ENCODE measurements around the gene RAB40C. TPM values are rescaled to one million over a fixed set of nuclear protein-coding genes. Genes with fewer than 3 reads are reported as not detected.

Gene RAB40C
- total and polyA plus RNA-seq, 2 experiments from 2014 or later, result 30.2 to 32.7 TPM

GRCh38 chr16:626787-627453, 37.1 kb downstream of the RAB40C start:
- no peak for TF ChIP-seq CTCF (IDR thresholded peaks at IDR 0.05; ENCODE audit: poor library complexity)
- no peak for TF ChIP-seq EZH2 (IDR thresholded peaks at IDR 0.05; ENCODE audit: borderline replicate concordance)
- no peak for TF ChIP-seq EZH2phosphoT487 (IDR thresholded peaks at IDR 0.05; ENCODE audit: low read depth, severe bottlenecking, unreplicated experiment)
- DNase-seq (ENCODE audit: low spot score), result peak; percentile 46
- no peak overlapping the region for H3K27ac ChIP-seq

GRCh38 chr16:627454-628239, 37.8 kb downstream of the RAB40C start:
- H3K4me1 ChIP-seq (ENCODE audit: insufficient read depth), result peaks cover 16% of the 10 kb centered on the region
- H2AFZ ChIP-seq, result no peak overlapping the region
- no peaks in the 10 kb centered on the region for H3K9me2 ChIP-seq (replicated peaks; ENCODE audit: insufficient read depth)
- peak; percentile 57 for DNase-seq (ENCODE audit: low spot score)
- H3K27ac ChIP-seq, result no peak overlapping the region
- no peak overlapping the region for H3K4me2 ChIP-seq
- H3K79me2 ChIP-seq, result no peaks in the 10 kb centered on the region
- no peaks in the 10 kb centered on the region for H3K36me3 ChIP-seq (replicated peaks; ENCODE audit: insufficient read depth, low read depth)
- no peak for TF ChIP-seq EZH2 (IDR thresholded peaks at IDR 0.05; ENCODE audit: borderline replicate concordance)
- H3K27me3 ChIP-seq, result no peaks in the 10 kb centered on the region
- no peaks in the 10 kb centered on the region for H3K9me3 ChIP-seq (ENCODE audit: low read depth)
- H3K4me3 ChIP-seq, result no peak overlapping the region
- H4K20me1 ChIP-seq (ENCODE audit: insufficient read depth, poor library complexity, severe bottlenecking), result peaks cover 6% of the 10 kb centered on the region
- 94% methylated on average over 49 of the region's 50 CpGs for WGBS (ENCODE audit: low lambda C conversion rate, missing lambda C conversion rate)

More at GRCh38 chr16:626787-627453, 37.1 kb downstream of the RAB40C start:
- no peaks in the 10 kb centered on the region for H3K36me3 ChIP-seq (replicated peaks; ENCODE audit: insufficient read depth, low read depth)
- peaks cover under 1% of the 10 kb centered on the region for H3K79me2 ChIP-seq
- peaks cover 6% of the 10 kb centered on the region for H4K20me1 ChIP-seq (ENCODE audit: insufficient read depth, poor library complexity, severe bottlenecking)
- H3K27me3 ChIP-seq, result no peaks in the 10 kb centered on the region
- H3K9me2 ChIP-seq (replicated peaks; ENCODE audit: insufficient read depth), result no peaks in the 10 kb centered on the region
- WGBS (ENCODE audit: low lambda C conversion rate, missing lambda C conversion rate), result 92% methylated on average over 29 of the region's 29 CpGs
- H3K9me3 ChIP-seq (ENCODE audit: low read depth), result no peaks in the 10 kb centered on the region
- peaks cover 16% of the 10 kb centered on the region for H3K4me1 ChIP-seq (ENCODE audit: insufficient read depth)
- no peak overlapping the region for H3K4me3 ChIP-seq
- H3K4me2 ChIP-seq, result no peak overlapping the region
- no peak overlapping the region for H2AFZ ChIP-seq

GRCh38 chr16:628321-629061, 38.6 kb downstream of the RAB40C start:
- Histone ChIP-seq H3K9me2 (replicated peaks; ENCODE audit: insufficient read depth) (no peaks in the 10 kb centered on the region), H3K79me2 (no peaks in the 10 kb centered on the region), H3K4me2 (no peak overlapping the region), H2AFZ (no peak overlapping the region), H3K27ac (no peak overlapping the region), H3K9me3 (ENCODE audit: low read depth) (no peaks in the 10 kb centered on the region), H3K4me1 (ENCODE audit: insufficient read depth) (peaks cover 16% of the 10 kb centered on the region), H4K20me1 (ENCODE audit: insufficient read depth, poor library complexity, severe bottlenecking) (peaks cover 6% of the 10 kb centered on the region), H3K36me3 (replicated peaks; ENCODE audit: insufficient read depth, low read depth) (no peaks in the 10 kb centered on the region), H3K27me3 (no peaks in the 10 kb centered on the region), H3K4me3 (no peak overlapping the region)
- WGBS (ENCODE audit: low lambda C conversion rate, missing lambda C conversion rate), result 94% methylated on average over 33 of the region's 33 CpGs
- no peak for DNase-seq (ENCODE audit: low spot score)
- TF ChIP-seq EZH2 (IDR thresholded peaks at IDR 0.05; ENCODE audit: borderline replicate concordance) (no peak), EZH2phosphoT487 (IDR thresholded peaks at IDR 0.05; ENCODE audit: low read depth, severe bottlenecking, unreplicated experiment) (no peak), CTCF (IDR thresholded peaks at IDR 0.05; ENCODE audit: poor library complexity) (no peak)

Measured in hepatocyte (in vitro differentiated cells).